Measurements from ENCODE around the gene ZNF354C. TPM values are rescaled to one million over a fixed set of nuclear protein-coding genes. Genes with fewer than 3 reads are reported as not detected.

ZNF354C gene
- 7.1 TPM for total RNA-seq

GRCh38 chr5:179060116-179061008 is at the start of gene ZNF354C:
Gene ZNF354C (plus strand): TSS chr5:179060373. CDS start chr5:179062069, 1,696 bp downstream.
- peak; percentile 81 to 94 for TF ChIP-seq POLR2AphosphoS5 (IDR thresholded peaks at IDR 0.05; ENCODE audit: insufficient read depth in 1 of 2, low read depth in 1 of 2)
- peak in 1 of 2 donors; percentile 20 for TF ChIP-seq POLR2A (IDR thresholded peaks at IDR 0.05)
- peak in 1 of 3 experiments; percentile 10 for TF ChIP-seq CTCF (IDR thresholded peaks at IDR 0.05)
- peak within 1 kb of the TSS; percentile 75 to 90 for H3K4me3 ChIP-seq
- H3K4me1 ChIP-seq: peaks cover 16% of the 10 kb centered on the region
- H3K36me3 ChIP-seq: peaks cover 0 to 24% of the 10 kb centered on the region in 2 donors
- peak within 1 kb of the TSS; percentile 82 for H3K27ac ChIP-seq
- no peak for DNase-seq (ENCODE audit: extremely low spot score in 2 of 2)
- no peaks in the 10 kb centered on the region for H3K27me3 ChIP-seq
- H3K9me3 ChIP-seq: no peaks in the 10 kb centered on the region
- intact Hi-C loops (cut with DNase I): no loop called here

GRCh38 chr5:179023528-179024189 is 36.5 kb upstream of the ZNF354C start, which contains the start of gene ZNF879:
Gene ZNF879 (plus strand): TSS chr5:179023804. CDS start chr5:179025005, 1,201 bp downstream.
- intact Hi-C loops (cut with DNase I): no loop called here
- H3K9me3 ChIP-seq: peaks cover 23% of the 10 kb centered on the region
- H3K4me1 ChIP-seq: peaks cover 11% of the 10 kb centered on the region
- no peak for TF ChIP-seq POLR2A (IDR thresholded peaks at IDR 0.05)
- TF ChIP-seq CTCF (IDR thresholded peaks at IDR 0.05): no peak
- TF ChIP-seq POLR2AphosphoS5 (IDR thresholded peaks at IDR 0.05; ENCODE audit: insufficient read depth in 1 of 2, low read depth in 1 of 2): peak; percentile 77 to 95
- peaks cover 0 to 37% of the 10 kb centered on the region in 2 donors for H3K36me3 ChIP-seq
- H3K27me3 ChIP-seq: no peaks in the 10 kb centered on the region
- H3K27ac ChIP-seq: peak within 1 kb of the TSS; percentile 87
- peak in 1 of 2 donors; percentile 90 for DNase-seq (ENCODE audit: extremely low spot score in 2 of 2)
- H3K4me3 ChIP-seq: peak within 1 kb of the TSS; percentile 65 to 75

GRCh38 chr5:179033004-179033580 is 27.1 kb upstream of the ZNF354C start:
- Histone ChIP-seq H3K36me3 (peaks cover 23 to 64% of the 10 kb centered on the region in 2 donors), H3K4me1 (no peaks in the 10 kb centered on the region), H3K9me3 (peaks cover 86% of the 10 kb centered on the region), H3K4me3 (no peak overlapping the region), H3K27me3 (no peaks in the 10 kb centered on the region), H3K27ac (no peak overlapping the region)
- intact Hi-C loops (cut with DNase I): no loop called here
- DNase-seq (ENCODE audit: extremely low spot score in 2 of 2): no peak
- TF ChIP-seq CTCF (IDR thresholded peaks at IDR 0.05): no peak
- no peak for TF ChIP-seq POLR2A (IDR thresholded peaks at IDR 0.05)
- no peak for TF ChIP-seq POLR2AphosphoS5 (IDR thresholded peaks at IDR 0.05; ENCODE audit: insufficient read depth in 1 of 2, low read depth in 1 of 2)

- Histone ChIP-seq H3K9me3 (no peaks in the 10 kb centered on the region), H3K4me1 (no peaks in the 10 kb centered on the region)
- no peak for TF ChIP-seq CTCF (IDR thresholded peaks at IDR 0.05)
- no peak for TF ChIP-seq POLR2AphosphoS5 (IDR thresholded peaks at IDR 0.05; ENCODE audit: insufficient read depth in 1 of 2, low read depth in 1 of 2)
- TF ChIP-seq POLR2A (IDR thresholded peaks at IDR 0.05): no peak
These were observed 15.4 kb upstream of the ZNF354C start for GRCh38 chr5:179044765-179045164.

More at GRCh38 chr5:179044765-179045164, 15.4 kb upstream of the ZNF354C start:
- Histone ChIP-seq H3K4me3 (no peak overlapping the region), H3K27me3 (no peaks in the 10 kb centered on the region), H3K36me3 (no peaks in the 10 kb centered on the region), H3K27ac (no peak overlapping the region)
- intact Hi-C loops (cut with DNase I): no loop called here
- no peak for DNase-seq (ENCODE audit: extremely low spot score in 2 of 2)

Measured in vagina (tissue), 2 donors.